ENCODE results near the gene AUP1. TPM values are rescaled to one million over a fixed set of nuclear protein-coding genes. Genes with fewer than 3 reads are reported as not detected.

AUP1 gene
- total RNA-seq, 1 experiment from 2014 or later, result 154 TPM

DNA sequence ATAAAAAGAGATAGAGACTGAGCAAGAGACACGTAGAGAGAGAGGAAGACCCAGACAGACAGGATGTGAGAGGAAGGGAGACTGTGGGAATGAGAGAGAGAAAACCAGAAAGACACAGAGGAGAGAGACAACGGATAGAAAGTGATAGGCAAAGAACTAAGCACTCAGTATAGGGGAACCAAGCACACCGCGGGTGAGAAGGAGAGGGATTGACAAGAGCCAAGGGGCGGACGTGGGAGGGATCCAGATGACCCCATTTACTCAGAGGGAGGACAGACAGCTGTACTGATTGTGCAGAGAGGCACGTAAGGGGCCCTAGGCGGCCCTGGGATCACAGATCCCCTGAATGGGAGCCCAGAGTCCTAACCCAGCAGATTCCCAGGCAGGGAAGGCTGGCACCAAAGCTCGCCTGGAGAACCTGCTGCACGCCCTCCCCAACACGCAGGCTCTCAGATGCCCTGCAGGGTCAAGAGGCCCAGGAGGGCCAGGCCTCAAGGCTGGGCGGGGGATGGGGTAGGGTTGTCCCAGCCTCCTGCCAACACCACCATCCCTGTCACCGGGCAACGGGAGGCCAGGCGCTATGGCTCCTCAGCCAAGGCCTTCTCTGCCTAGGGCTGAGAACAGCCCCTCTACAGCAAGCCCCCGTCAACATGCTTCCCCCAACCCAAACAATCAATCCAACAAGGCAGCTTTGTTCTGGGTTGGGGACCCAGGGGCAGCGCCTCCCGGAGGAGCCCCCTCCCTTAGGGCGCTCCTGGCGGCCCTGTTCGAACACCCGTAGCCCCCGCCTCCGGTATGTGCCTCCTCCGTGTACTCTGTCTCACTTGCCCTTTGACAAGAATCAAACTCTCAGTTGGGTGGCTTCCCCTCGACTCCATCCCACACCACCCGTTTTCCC is 23.7 kb upstream of the AUP1 start:
- Mint-ChIP-seq H3K4me3 (ENCODE audit: unreplicated experiment) (peak overlapping the region; percentile 23), H3K4me1 (ENCODE audit: low read depth, unreplicated experiment) (peaks cover 16% of the 10 kb centered on the region), H3K9me3 (ENCODE audit: unreplicated experiment) (no peaks in the 10 kb centered on the region), H3K36me3 (ENCODE audit: insufficient read depth, unreplicated experiment) (peaks cover 8% of the 10 kb centered on the region), H3K27ac (ENCODE audit: unreplicated experiment) (peak overlapping the region; percentile 51), H3K27me3 (ENCODE audit: insufficient read depth, unreplicated experiment) (no peaks in the 10 kb centered on the region)
- ChIA-PET CTCF (interaction anchor here (0.6 kb wide), 1 partner anchor 36 kb away, joined by 3 read pairs; no protein-coding TSS in a partner anchor), POLR2A (no interaction called here)
- no peaks in the 10 kb centered on the region for H3K9me3 ChIP-seq
- no peak overlapping the region for H3K4me3 ChIP-seq (ENCODE audit: low read depth, low read length)
- no peaks in the 10 kb centered on the region; the same call in 1 of the 2 replicates for H3K36me3 ChIP-seq (ENCODE audit: control insufficient read depth, insufficient read depth, low read length)
- no peaks in the 10 kb centered on the region for H3K27me3 ChIP-seq (replicated peaks; ENCODE audit: control insufficient read depth, insufficient read depth, low read length)
- BruUV-seq (replicated peaks), result no TSS peak
- H3K4me1 ChIP-seq, result peaks cover 25% of the 10 kb centered on the region
- intact Hi-C loops (cut with micrococcal nuclease; ENCODE audit: unreplicated experiment), result no loop called here
- no peak for DNase-seq
- TF ChIP-seq, protein P1, sequence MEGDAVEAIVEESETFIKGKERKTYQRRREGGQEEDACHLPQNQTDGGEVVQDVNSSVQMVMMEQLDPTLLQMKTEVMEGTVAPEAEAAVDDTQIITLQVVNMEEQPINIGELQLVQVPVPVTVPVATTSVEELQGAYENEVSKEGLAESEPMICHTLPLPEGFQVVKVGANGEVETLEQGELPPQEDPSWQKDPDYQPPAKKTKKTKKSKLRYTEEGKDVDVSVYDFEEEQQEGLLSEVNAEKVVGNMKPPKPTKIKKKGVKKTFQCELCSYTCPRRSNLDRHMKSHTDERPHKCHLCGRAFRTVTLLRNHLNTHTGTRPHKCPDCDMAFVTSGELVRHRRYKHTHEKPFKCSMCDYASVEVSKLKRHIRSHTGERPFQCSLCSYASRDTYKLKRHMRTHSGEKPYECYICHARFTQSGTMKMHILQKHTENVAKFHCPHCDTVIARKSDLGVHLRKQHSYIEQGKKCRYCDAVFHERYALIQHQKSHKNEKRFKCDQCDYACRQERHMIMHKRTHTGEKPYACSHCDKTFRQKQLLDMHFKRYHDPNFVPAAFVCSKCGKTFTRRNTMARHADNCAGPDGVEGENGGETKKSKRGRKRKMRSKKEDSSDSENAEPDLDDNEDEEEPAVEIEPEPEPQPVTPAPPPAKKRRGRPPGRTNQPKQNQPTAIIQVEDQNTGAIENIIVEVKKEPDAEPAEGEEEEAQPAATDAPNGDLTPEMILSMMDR (IDR thresholded peaks at IDR 0.05; ENCODE audit: insufficient read depth in 1 of 2, low read depth in 1 of 2, low read length in 1 of 2, severe bottlenecking in 1 of 2, unreplicated experiment in 1 of 2), result no peak

- H3K4me3 Mint-ChIP-seq (ENCODE audit: unreplicated experiment), result no peak overlapping the region
- POLR2A ChIA-PET, result no interaction called here
Observed at GRCh38 chr2:74551942-74552913, 22.7 kb upstream of the AUP1 start.

More at GRCh38 chr2:74551942-74552913, 22.7 kb upstream of the AUP1 start:
- Mint-ChIP-seq H3K9me3 (ENCODE audit: unreplicated experiment) (no peaks in the 10 kb centered on the region), H3K4me1 (ENCODE audit: low read depth, unreplicated experiment) (peaks cover 13% of the 10 kb centered on the region), H3K27me3 (ENCODE audit: insufficient read depth, unreplicated experiment) (no peaks in the 10 kb centered on the region), H3K27ac (ENCODE audit: unreplicated experiment) (no peak overlapping the region), H3K36me3 (ENCODE audit: insufficient read depth, unreplicated experiment) (peaks cover 8% of the 10 kb centered on the region)
- TF ChIP-seq, protein P1 (IDR thresholded peaks at IDR 0.05; ENCODE audit: insufficient read depth in 1 of 2, low read depth in 1 of 2, low read length in 1 of 2, severe bottlenecking in 1 of 2, unreplicated experiment in 1 of 2), result no peak
- no peaks in the 10 kb centered on the region for H3K27me3 ChIP-seq (replicated peaks; ENCODE audit: control insufficient read depth, insufficient read depth, low read length)
- no peak for DNase-seq
- BruUV-seq (replicated peaks), result no TSS peak
- no peaks in the 10 kb centered on the region; the same call in 1 of the 2 replicates for H3K36me3 ChIP-seq (ENCODE audit: control insufficient read depth, insufficient read depth, low read length)
- intact Hi-C loops (cut with micrococcal nuclease; ENCODE audit: unreplicated experiment), result no loop called here
- H3K4me3 ChIP-seq (ENCODE audit: low read depth, low read length), result no peak overlapping the region
- H3K4me1 ChIP-seq, result peaks cover 22% of the 10 kb centered on the region
- CTCF ChIA-PET, result no interaction called here
- H3K9me3 ChIP-seq, result no peaks in the 10 kb centered on the region
